Parathyroid adenoma (tissue), 2 donors: ENCODE results near the gene ATP6V0E1.
A peak's percentile ranks its signal among the peaks of the same experiment; 100 is the strongest.

Experiments
- H2AFZ ChIP-seq: fragments of 300-600 bp; sonication (generic); one replicate; pipeline ENCODE4 v1.7.0; 2017; ENCODE audit warnings: antibody characterized with exemption, mild to moderate bottlenecking
- H3K27ac ChIP-seq: fragments of 300-600 bp; sonication (generic); one replicate; pipeline ENCODE4 v1.7.0; 2017
- H3K27me3 ChIP-seq: fragments of 300-600 bp; sonication (generic); one replicate; pipeline ENCODE4 v1.7.0; 2017; ENCODE audit warnings: low read length; ENCODE audit not compliant: control insufficient read depth, insufficient read depth
- H3K36me3 ChIP-seq: fragments of 300-600 bp; sonication (generic); one replicate; pipeline ENCODE4 v1.7.0; 2017; ENCODE audit warnings: low read length; ENCODE audit not compliant: control insufficient read depth, insufficient read depth
- H3K4me1 ChIP-seq: fragments of 300-600 bp; sonication (generic); one replicate; pipeline ENCODE4 v1.7.0; 2017; ENCODE audit warnings: control low read depth
- H3K4me2 ChIP-seq: fragments of 300-600 bp; sonication (generic); one replicate; pipeline ENCODE4 v1.7.0; 2017; ENCODE audit warnings: low read length
- H3K4me3 ChIP-seq: fragments of 300-600 bp; sonication (generic); one replicate; pipeline ENCODE4 v1.7.0; 2017; ENCODE audit warnings: low read depth, low read length
- H3K79me2 ChIP-seq: fragments of 300-600 bp; sonication (generic); one replicate; pipeline ENCODE4 v1.7.0; 2017; ENCODE audit warnings: control low read depth
- H3K9ac ChIP-seq: fragments of 300-600 bp; sonication (generic); one replicate; pipeline ENCODE4 v1.7.0; 2017; ENCODE audit warnings: mild to moderate bottlenecking
- H3K9me3 ChIP-seq: fragments of 300-600 bp; sonication (generic); one replicate; pipeline ENCODE4 v1.7.0; 2017; ENCODE audit warnings: low read length; ENCODE audit not compliant: control insufficient read depth
- CTCF ChIP-seq: fragments of 300-600 bp; sonication (generic); IDR thresholded peaks from one replicate; pipeline ENCODE4 v1.7.0; 2017; ENCODE audit warnings: antibody characterized with exemption, mild to moderate bottlenecking
- donor health status: primary hyperparathyroidism.

The ATP6V0E1 gene

GRCh38 chr5:173050791-173051190 is 67.2 kb downstream of the ATP6V0E1 start:
- no peaks in the 10 kb centered on the region for H3K36me3 ChIP-seq
- no peak overlapping the region for H3K4me3 ChIP-seq
- H3K4me1 ChIP-seq: peaks cover 11% of the 10 kb centered on the region
- H3K27me3 ChIP-seq: no peaks in the 10 kb centered on the region
- H3K27ac ChIP-seq: no peak overlapping the region
- H3K4me2 ChIP-seq: no peak overlapping the region
- no peak for TF ChIP-seq CTCF
- H3K9me3 ChIP-seq: no peaks in the 10 kb centered on the region
- no peak overlapping the region for H3K9ac ChIP-seq
- no peaks in the 10 kb centered on the region for H3K79me2 ChIP-seq
- no peak overlapping the region for H2AFZ ChIP-seq

- Histone ChIP-seq H3K36me3 (no peaks in the 10 kb centered on the region), H3K27ac (no peak overlapping the region), H3K9ac (no peak overlapping the region), H3K4me1 (peaks cover 11% of the 10 kb centered on the region), H3K4me2 (no peak overlapping the region), H3K27me3 (no peaks in the 10 kb centered on the region), H2AFZ (no peak overlapping the region), H3K4me3 (no peak overlapping the region), H3K79me2 (no peaks in the 10 kb centered on the region), H3K9me3 (no peaks in the 10 kb centered on the region)
- no peak for TF ChIP-seq CTCF
Measured at GRCh38 chr5:173051746-173052145, 68.2 kb downstream of the ATP6V0E1 start.

- Histone ChIP-seq H3K27ac (no peak overlapping the region), H3K9me3 (no peaks in the 10 kb centered on the region), H3K36me3 (no peaks in the 10 kb centered on the region), H3K27me3 (no peaks in the 10 kb centered on the region), H3K4me2 (no peak overlapping the region), H3K4me1 (peaks cover 12% of the 10 kb centered on the region), H2AFZ (no peak overlapping the region), H3K79me2 (no peaks in the 10 kb centered on the region), H3K9ac (no peak overlapping the region), H3K4me3 (no peak overlapping the region)
- no peak for TF ChIP-seq CTCF
Measured at GRCh38 chr5:173053041-173053440, 69.5 kb downstream of the ATP6V0E1 start.

- Histone ChIP-seq H3K27ac (peak overlapping the region; percentile 81), H3K4me1 (peaks cover 14% of the 10 kb centered on the region), H3K27me3 (no peaks in the 10 kb centered on the region), H3K4me2 (peak overlapping the region; percentile 95), H3K4me3 (peak overlapping the region; percentile 96), H3K9ac (no peak overlapping the region), H3K79me2 (peaks cover 9% of the 10 kb centered on the region), H3K36me3 (no peaks in the 10 kb centered on the region), H3K9me3 (no peaks in the 10 kb centered on the region), H2AFZ (peak overlapping the region; percentile 86)
- no peak for TF ChIP-seq CTCF
Measured at GRCh38 chr5:173055042-173055721, 71.6 kb downstream of the ATP6V0E1 start.

GRCh38 chr5:173055722-173055982 is 72.1 kb downstream of the ATP6V0E1 start:
- no peaks in the 10 kb centered on the region for H3K36me3 ChIP-seq
- H3K4me3 ChIP-seq: peak overlapping the region; percentile 96
- H2AFZ ChIP-seq: peak overlapping the region; percentile 86
- H3K4me2 ChIP-seq: peak overlapping the region; percentile 95
- H3K27ac ChIP-seq: peak overlapping the region; percentile 81
- no peak overlapping the region for H3K9ac ChIP-seq
- peaks cover 12% of the 10 kb centered on the region for H3K79me2 ChIP-seq
- TF ChIP-seq CTCF: no peak
- no peaks in the 10 kb centered on the region for H3K9me3 ChIP-seq
- no peaks in the 10 kb centered on the region for H3K27me3 ChIP-seq
- peaks cover 14% of the 10 kb centered on the region for H3K4me1 ChIP-seq
